ENCODE data around the gene HBA1.
"Not testable (repeated sequence)": the region's sequence is repeated elsewhere in the genome, so short reads cannot be mapped to it uniquely, and the experiment has no call there.

HBA1 gene

DNA sequence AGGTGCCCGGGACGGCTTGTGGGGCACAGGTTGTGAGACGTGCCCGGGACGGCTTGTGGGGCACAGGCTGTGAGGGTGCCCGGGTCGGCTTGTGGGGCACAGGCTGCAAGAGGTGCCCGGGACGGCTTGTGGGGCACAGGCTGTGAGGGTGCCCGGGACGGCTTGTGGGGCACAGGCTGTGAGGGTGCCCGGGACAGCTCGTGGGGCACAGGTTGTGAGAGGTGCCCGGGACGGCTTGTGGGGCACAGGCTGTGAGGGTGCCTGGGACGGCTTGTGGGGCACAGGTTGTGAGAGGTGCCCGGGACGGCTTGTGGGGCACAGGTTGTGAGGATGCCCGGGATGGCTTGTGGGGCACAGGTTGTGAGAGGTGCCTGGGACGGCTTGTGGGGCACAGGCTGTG, 16.2 kb upstream of the HBA1 start:
- not testable (repeated sequence) for DNase-seq

- no peak for DNase-seq
Observed at GRCh38 chr16:160691-161190, 15.7 kb upstream of the HBA1 start.

DNA sequence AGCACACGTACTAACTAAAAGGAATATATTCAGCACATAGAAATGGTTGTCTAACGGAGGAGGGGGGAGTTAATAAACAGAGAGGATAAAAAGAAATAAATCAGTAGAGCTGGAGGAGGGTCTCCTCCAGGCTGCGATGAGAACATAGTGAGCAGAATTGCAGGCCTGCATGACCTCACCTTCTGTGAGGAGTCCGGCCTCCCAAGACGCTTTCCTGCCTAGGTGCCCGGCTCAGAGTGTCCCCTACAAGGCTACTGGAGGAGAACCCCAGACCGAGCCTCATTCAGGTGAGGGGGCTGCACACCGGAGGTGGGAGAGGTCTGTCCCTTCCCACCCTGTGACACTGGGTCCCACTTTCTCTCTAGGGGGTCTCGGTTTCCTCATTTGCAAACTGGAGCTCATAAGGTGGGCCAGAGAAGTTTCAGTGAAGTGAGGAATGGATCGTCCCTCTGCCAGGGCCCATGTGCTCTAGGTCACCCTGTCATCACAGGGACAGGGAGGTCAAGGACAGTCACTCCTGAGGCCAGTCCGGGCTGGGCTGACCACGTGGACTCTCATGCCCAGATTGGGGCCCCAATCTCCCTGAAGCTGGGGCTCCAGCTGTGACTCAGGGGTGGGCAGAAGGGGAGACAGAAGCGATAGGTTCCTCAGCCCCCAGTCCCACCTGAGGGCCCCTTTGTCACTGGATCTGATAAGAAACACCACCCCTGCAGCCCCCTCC, 14.0 kb upstream of the HBA1 start:
- DNase-seq: no peak

DNA sequence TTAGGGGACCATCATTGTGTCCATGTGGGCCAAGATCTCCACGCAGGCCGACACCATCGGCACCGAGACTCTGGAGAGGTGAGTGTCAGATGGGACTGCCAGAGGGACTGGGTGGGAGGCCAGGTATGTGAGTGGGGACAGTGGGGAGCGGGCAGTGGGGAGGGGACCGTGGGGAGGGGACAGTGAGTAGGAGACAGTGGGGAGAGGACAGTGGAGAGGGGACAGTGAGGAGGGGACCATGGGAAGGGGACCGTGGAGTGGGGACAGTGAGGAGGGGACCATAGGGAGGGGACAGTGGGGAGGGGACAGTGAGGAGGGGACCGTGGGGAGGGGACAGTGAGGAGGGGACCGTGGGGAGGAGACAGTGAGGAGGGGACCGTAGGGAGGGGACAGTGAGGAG, 13.3 kb upstream of the HBA1 start:
- not testable (repeated sequence) for DNase-seq

DNA sequence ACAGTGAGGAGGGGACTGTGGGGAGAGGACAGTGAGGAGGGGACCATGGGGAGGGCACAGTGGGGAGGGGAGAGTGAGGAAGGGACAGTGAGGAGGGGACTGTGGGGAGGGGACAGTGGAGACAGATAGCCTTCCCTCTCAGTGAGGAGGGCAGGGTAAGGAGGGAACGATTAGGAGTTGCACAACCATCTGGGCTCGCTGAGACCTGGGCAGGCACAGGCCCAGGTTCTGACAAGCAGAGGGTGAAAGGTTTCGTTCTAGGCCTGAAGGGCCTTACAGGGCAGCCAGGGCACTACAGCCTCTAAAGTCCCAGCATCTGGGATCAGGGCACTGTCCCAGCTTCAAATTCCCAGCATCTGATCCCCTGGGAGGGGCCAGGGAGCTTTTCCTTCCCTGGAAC, 12.8 kb upstream of the HBA1 start:
- not testable (repeated sequence) for DNase-seq

- DNase-seq: not testable (repeated sequence)
Observed at GRCh38 chr16:164134-164823, 12.2 kb upstream of the HBA1 start.

DNA sequence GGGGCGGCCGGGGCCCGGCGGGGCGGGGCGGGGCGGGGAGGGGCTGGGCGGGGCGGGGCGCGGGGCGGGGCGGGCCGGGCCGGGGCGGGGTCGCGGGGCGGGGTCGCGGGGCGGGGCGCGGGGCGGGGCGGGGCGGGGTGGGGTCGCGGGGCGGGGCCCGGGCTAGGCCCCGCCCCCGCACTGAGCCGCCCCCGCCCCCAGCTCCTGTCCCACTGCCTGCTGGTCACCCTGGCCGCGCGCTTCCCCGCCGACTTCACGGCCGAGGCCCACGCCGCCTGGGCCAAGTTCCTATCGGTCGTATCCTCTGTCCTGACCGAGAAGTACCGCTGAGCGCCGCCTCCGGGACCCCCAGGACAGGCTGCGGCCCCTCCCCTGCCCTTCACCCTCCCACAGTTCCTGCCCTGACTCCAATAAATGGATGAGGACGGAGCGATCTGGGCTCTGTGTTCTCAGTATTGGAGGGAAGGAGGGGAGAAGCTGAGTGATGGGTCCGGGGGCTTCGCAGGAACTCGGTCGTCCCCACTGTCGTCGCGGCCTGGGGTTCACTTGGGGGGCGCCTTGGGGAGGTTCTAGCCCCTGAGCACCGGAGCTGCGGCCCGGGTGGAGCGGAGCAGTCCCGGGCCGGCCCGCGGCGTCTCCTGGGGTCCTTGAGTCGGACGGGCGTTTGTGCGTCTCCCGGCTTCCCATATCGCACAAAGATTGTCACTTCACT, 11.5 kb upstream of the HBA1 start:
- no peak for DNase-seq

GRCh38 chr16:165539-166374, 10.7 kb upstream of the HBA1 start, which contains the start of gene HBM:
Gene HBM (plus strand): TSS chr16:165978. CDS start chr16:165998, 20 bp downstream.
- DNase-seq: no peak

- DNase-seq: no peak
Observed at GRCh38 chr16:166375-167121, 9.9 kb upstream of the HBA1 start.

DNA sequence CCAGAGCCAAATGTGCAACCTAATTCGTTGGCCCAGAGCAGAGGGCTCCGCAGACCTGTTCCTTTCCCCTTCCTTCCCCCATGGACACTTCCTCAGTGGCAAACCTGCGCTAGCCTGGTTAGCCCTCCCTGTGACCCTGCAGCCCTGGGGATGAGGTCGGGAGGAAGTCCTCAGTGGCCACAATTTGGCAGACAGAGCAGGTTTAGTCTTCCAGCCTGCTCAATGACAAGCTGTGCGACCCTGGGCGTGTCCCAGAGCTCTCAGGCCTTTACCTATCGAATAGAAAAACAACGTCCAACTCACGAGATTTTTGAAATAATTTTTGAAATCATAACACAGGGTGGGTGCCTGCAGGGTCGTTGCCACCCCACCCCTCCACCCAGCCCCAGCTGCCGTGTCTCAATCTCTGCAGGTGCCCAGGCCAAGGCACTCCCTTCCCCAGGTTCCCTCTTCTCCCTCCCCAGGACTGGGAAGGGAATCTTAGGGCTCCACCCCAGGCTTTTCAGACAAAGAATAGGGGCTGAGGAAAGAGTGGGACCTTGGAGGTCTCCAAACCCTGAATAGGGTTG, 9.3 kb upstream of the HBA1 start:
- no peak for DNase-seq

DNA sequence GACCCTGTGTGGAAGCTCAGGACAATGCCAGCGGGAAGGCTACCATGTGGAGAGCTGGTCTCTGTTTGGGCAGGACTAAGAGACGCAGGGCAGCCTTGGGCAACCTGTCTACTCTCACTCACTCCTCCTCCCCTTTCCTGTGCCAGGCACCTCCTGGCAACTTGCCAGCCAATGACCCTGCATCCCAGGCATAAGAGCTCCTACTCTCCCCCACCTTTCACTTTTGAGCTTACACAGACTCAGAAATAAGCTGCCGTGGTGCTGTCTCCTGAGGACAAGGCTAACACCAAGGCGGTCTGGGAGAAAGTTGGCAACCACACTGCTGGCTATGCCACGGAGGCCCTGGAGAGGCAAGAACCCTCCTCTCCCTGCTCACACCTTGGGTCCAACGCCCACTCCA, 8.1 kb upstream of the HBA1 start:
- DNase-seq: no peak

DNA sequence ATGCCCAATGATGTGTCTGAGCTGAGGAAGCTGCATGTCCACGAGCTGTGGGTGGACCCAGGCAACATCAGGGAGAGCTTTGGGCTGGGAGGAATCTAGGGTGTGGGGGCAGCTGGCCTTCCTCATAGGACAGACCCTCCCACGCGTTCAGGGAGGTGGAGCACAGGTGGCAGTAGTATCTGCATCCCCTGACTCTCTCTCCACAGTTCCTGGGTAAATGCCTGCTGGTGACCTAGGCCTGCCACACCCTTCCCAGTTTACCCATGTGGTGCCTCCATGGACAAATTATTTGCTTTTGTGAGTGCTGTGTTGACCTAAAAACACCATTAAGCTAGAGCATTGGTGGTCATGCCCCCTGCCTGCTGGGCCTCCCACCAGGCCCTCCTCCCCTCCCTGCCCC, 7.5 kb upstream of the HBA1 start:
- no peak for DNase-seq

GRCh38 chr16:170088-170507, 6.4 kb upstream of the HBA1 start:
- DNase-seq: peak; percentile 75

DNA sequence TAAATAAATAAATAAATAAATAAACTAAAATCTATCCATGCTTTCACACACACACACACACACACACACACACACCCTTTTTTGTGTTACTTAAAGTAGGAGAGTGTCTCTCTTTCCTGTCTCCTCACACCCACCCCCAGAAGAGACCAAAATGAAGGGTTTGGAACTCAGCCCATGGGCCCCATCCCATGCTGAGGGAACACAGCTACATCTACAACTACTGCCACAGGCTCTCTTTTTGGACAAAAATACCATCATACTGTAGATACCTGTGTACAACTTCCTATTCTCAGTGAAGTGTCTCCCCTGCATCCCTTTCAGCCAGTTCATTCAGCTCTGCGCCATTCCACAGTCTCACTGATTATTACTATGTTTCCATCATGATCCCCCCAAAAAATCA, 5.7 kb upstream of the HBA1 start:
- no peak for DNase-seq

- DNase-seq: not testable (repeated sequence)
Observed at GRCh38 chr16:172374-172941, 4.0 kb upstream of the HBA1 start, which contains the start of gene HBA2. Gene HBA2 (plus strand): TSS chr16:172876. CDS start chr16:172913, 37 bp downstream.

GRCh38 chr16:173211-173854, 3.1 kb upstream of the HBA1 start:
- not testable (repeated sequence) for DNase-seq

GRCh38 chr16:173928-174769, 2.3 kb upstream of the HBA1 start:
- DNase-seq: not testable (repeated sequence)

DNA sequence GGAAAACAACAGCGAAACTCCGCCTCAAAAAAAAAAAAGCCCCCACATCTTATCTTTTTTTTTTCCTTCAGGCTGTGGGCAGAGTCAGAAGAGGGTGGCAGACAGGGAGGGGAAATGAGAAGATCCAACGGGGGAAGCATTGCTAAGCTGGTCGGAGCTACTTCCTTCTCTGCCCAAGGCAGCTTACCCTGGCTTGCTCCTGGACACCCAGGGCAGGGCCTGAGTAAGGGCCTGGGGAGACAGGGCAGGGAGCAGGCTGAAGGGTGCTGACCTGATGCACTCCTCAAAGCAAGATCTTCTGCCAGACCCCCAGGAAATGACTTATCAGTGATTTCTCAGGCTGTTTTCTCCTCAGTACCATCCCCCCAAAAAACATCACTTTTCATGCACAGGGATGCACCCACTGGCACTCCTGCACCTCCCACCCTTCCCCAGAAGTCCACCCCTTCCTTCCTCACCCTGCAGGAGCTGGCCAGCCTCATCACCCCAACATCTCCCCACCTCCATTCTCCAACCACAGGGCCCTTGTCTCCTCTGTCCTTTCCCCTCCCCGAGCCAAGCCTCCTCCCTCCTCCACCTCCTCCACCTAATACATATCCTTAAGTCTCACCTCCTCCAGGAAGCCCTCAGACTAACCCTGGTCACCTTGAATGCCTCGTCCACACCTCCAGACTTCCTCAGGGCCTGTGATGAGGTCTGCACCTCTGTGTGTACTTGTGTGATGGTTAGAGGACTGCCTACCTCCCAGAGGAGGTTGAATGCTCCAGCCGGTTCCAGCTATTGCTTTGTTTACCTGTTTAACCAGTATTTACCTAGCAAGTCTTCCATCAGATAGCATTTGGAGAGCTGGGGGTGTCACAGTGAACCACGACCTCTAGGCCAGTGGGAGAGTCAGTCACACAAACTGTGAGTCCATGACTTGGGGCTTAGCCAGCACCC, 1.2 kb upstream of the HBA1 start:
- DNase-seq: no peak
